WTC11 (cell line): ENCODE results near the gene MPDZ.

Experiments used
- NR2C2 ChIP-seq: sonication (generic); formaldehyde crosslinking; IDR thresholded peaks from 2 replicates; pipeline ENCODE4 v1.8.0; 2022; ENCODE audit warnings: mild to moderate bottlenecking, missing genetic modification reagents
- USF2 ChIP-seq: sonication (generic); formaldehyde crosslinking; IDR thresholded peaks from 2 replicates; pipeline ENCODE4 v1.8.1; 2023; ENCODE audit warnings: mild to moderate bottlenecking, missing genetic modification reagents, moderate library complexity

DNA sequence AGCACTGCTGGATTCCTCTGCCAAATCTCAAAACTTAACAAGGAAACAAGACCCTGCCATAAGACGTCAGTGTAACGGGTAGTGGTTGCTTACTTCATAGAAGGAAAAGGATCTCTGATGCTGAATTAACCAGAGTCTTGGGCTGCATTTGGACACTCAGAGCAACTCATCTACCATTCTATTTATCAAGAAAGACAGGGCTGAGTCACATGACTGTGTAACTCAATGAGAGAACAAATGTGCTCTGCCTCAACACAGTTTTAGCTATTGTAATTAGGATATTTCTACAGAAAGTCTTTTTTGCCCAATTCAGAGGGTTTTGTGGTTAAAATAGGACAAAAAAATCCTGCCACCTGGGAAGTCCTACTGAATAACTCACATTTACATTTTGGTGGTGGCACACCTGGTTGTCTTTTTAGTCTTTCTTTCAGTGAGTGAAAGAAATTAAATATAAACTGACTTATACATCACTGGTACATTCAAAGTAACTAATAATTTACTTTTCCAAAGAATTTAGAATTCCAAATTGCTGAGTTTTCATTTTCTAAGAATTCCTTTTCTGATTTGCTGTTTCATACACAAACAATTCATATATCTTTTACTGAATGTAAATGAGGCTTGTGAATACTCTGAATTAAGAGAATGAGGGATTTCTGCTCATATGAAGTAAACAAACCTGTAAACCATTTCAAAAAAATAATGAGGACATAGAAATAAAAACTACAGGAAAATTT, 104.4 kb downstream of the MPDZ start:
- TF ChIP-seq USF2 (CRISPR knock-in tag) = no peak
- no peak for TF ChIP-seq NR2C2 (CRISPR knock-in tag)
